GM12891 (cell line): ENCODE data around the gene HEBP1.

Source experiments
- POLR2A ChIP-seq: IDR thresholded peaks from 2 replicates; pipeline ENCODE4 v1.6.1; 2011; ENCODE audit warnings: low read depth, low read length, control low read depth
- POLR2AphosphoS5 ChIP-seq: IDR thresholded peaks from 2 replicates; pipeline ENCODE4 v1.6.1; 2011; ENCODE audit warnings: low read depth, low read length, control low read depth
- POU2F2 ChIP-seq: IDR thresholded peaks from 2 replicates; pipeline ENCODE4 v1.6.1; 2011; ENCODE audit warnings: low read depth, mild to moderate bottlenecking, control low read depth, low read length, moderate library complexity
- SPI1 ChIP-seq: IDR thresholded peaks from 2 replicates; pipeline ENCODE4 v1.6.1; 2011; ENCODE audit warnings: low read depth, low read length, control low read depth
- TAF1 ChIP-seq: IDR thresholded peaks from 2 replicates; pipeline ENCODE4 v1.6.1; 2011; ENCODE audit warnings: low read depth, low read length, control low read depth

GRCh38 chr12:12946686-12947355 is 53.2 kb downstream of the HEBP1 start:
- TF ChIP-seq POLR2AphosphoS5 (no peak), POLR2A (no peak), TAF1 (no peak), SPI1 (no peak), POU2F2 (no peak)
